H1 (cell line): ENCODE measurements around the gene VGLL4. TPM values are rescaled to one million over a fixed set of nuclear protein-coding genes. Genes with fewer than 3 reads are reported as not detected.

ENCODE experiments used
- CTCF ChIA-PET: fragments of 300-600 bp; sonication (Branson Sonifier 250); formaldehyde crosslinking; loops from one replicate; lab custom pipeline; 2021; ENCODE audit not compliant: partially characterized antibody; lab: Charles Lee
- POLR2A ChIA-PET: fragments of 300-600 bp; sonication (Branson Sonifier 250); formaldehyde crosslinking; loops from one replicate; lab custom pipeline; 2021; ENCODE audit warnings: inconsistent platforms; ENCODE audit not compliant: partially characterized antibody; lab: Charles Lee
- DNase-seq, 2 experiments: peaks; one replicate each; pipeline versions ENCODE4 v3.0.0 to v3.0.0-alpha.2; 2010 to 2022; ENCODE audit warnings: low spot score in 2 of 2, low read depth in 1 of 2, mixed read lengths in 1 of 2
- FAIRE-seq: peaks from 2 replicates; lab custom pipeline; 2011; peaks lifted over from hg19 to GRCh38; lab: Jason Lieb, UNC
- H2AFZ ChIP-seq: 2 replicates; pipeline ENCODE4 v1.8.1; 2012; ENCODE audit warnings: low read length, inconsistent platforms
- H2AK5ac ChIP-seq: 2 replicates; pipeline ENCODE4 v1.6.1; 2013; ENCODE audit warnings: low read depth, low read length
- H2BK120ac ChIP-seq: replicated peaks from 2 replicates; pipeline ENCODE3; 2013; ENCODE audit warnings: low read depth, low read length, inconsistent platforms
- H2BK12ac ChIP-seq: 2 replicates; pipeline ENCODE4 v1.6.1; 2013; ENCODE audit warnings: low read depth, low read length
- H2BK15ac ChIP-seq: 2 replicates; pipeline ENCODE4 v1.6.1; 2013; ENCODE audit warnings: low read length
- H2BK20ac ChIP-seq: 2 replicates; pipeline ENCODE4 v1.6.1; 2013; ENCODE audit warnings: low read length
- H2BK5ac ChIP-seq: 2 replicates; pipeline ENCODE4 v1.6.1; 2013; ENCODE audit warnings: low read depth, low read length
- H3K14ac ChIP-seq: 2 replicates; pipeline ENCODE4 v1.6.1; 2013; ENCODE audit warnings: inconsistent platforms; ENCODE audit not compliant: insufficient read length
- H3K18ac ChIP-seq: 2 replicates; pipeline ENCODE4 v1.6.1; 2013; ENCODE audit warnings: low read length; ENCODE audit errors: extremely low read depth
- H3K23ac ChIP-seq: 2 replicates; pipeline ENCODE4 v1.6.1; 2013; ENCODE audit warnings: inconsistent platforms; ENCODE audit not compliant: insufficient read length
- H3K23me2 ChIP-seq: 2 replicates; pipeline ENCODE4 v1.6.1; 2013; ENCODE audit warnings: low read depth, low read length
- H3K27ac ChIP-seq: 2 replicates; pipeline ENCODE4 v1.6.1; 2011; ENCODE audit warnings: low read depth, low read length, inconsistent platforms
- H3K27me3 ChIP-seq, 4 experiments: replicated peaks in 1 of 4; 1 replicate in 1 of 4; 2 replicates in 3 of 4; pipeline versions ENCODE4 v1.6.1 to v1.8.1; 2011 to 2013; ENCODE audit warnings: low read length in 3 of 4, mild to moderate bottlenecking in 3 of 4, inconsistent platforms in 2 of 4, mixed read lengths in 2 of 4, moderate library complexity in 1 of 4; ENCODE audit not compliant: control insufficient read depth in 3 of 4, insufficient read depth in 3 of 4; ENCODE audit errors: extremely low read depth in 1 of 4
- H3K36me3 ChIP-seq, 4 experiments: 2 replicates each; pipeline versions ENCODE4 v1.6.1 to v1.8.1; 2011 to 2013; ENCODE audit warnings: mild to moderate bottlenecking in 4 of 4, low read length in 3 of 4, moderate library complexity in 2 of 4, control low read depth in 1 of 4, inconsistent platforms in 1 of 4; ENCODE audit not compliant: insufficient read depth in 4 of 4, control insufficient read depth in 2 of 4
- H3K4ac ChIP-seq: replicated peaks from 2 replicates; pipeline ENCODE3; 2013; ENCODE audit warnings: low read length, low read depth, mixed read lengths, inconsistent platforms; ENCODE audit not compliant: insufficient read length
- H3K4me1 ChIP-seq, 4 experiments: replicated peaks in 1 of 4; 1 replicate in 1 of 4; 2 replicates in 3 of 4; pipeline versions ENCODE4 v1.6.1 to v1.8.1; 2011 to 2013; ENCODE audit warnings: low read length in 3 of 4, inconsistent platforms in 2 of 4, mixed read lengths in 1 of 4; ENCODE audit not compliant: insufficient read depth in 4 of 4, control insufficient read depth in 3 of 4
- H3K4me2 ChIP-seq, 2 experiments: 2 replicates each; pipeline versions ENCODE4 v1.6.1 to v1.8.1; 2011 to 2013; ENCODE audit warnings: low read depth in 2 of 2, low read length in 2 of 2, control low read depth in 1 of 2, inconsistent platforms in 1 of 2, mild to moderate bottlenecking in 1 of 2; ENCODE audit not compliant: insufficient read depth in 1 of 2
- H3K4me3 ChIP-seq, 4 experiments: fragments of 200-600, 300-600 bp in 1 of 4; sonication (generic), shearing (Covaris generic), sonication (Bioruptor Twin) in 1 of 4; 2 replicates each; pipeline versions ENCODE4 v1.5.1 to v1.8.1; 2011 to 2016; ENCODE audit warnings: low read length in 4 of 4, low read depth in 3 of 4, control low read depth in 2 of 4, inconsistent platforms in 2 of 4, mild to moderate bottlenecking in 2 of 4, mixed read lengths in 1 of 4, moderate library complexity in 1 of 4; ENCODE audit not compliant: insufficient read depth in 2 of 4; ENCODE audit errors: extremely low read depth in 1 of 4
- H3K56ac ChIP-seq: replicated peaks from 2 replicates; pipeline ENCODE3; 2013; ENCODE audit warnings: low read depth, mild to moderate bottlenecking, mixed read lengths, low read length, inconsistent platforms; ENCODE audit not compliant: insufficient read length
- H3K79me1 ChIP-seq: 2 replicates; pipeline ENCODE4 v1.6.1; 2013; ENCODE audit warnings: low read depth, low read length, control low read depth
- H3K79me2 ChIP-seq, 2 experiments: 2 replicates each; pipeline versions ENCODE4 v1.6.1 to v1.8.1; 2012 to 2013; ENCODE audit warnings: low read length in 2 of 2, mild to moderate bottlenecking in 2 of 2, inconsistent platforms in 1 of 2; ENCODE audit not compliant: insufficient read depth in 2 of 2, control insufficient read depth in 1 of 2
- H3K9ac ChIP-seq, 4 experiments: replicated peaks in 1 of 4; 1 replicate in 1 of 4; 2 replicates in 3 of 4; pipeline versions ENCODE4 v1.6.1 to v1.8.1; 2011 to 2013; ENCODE audit warnings: low read depth in 3 of 4, low read length in 3 of 4, control low read depth in 2 of 4, mild to moderate bottlenecking in 2 of 4, moderate library complexity in 2 of 4, inconsistent platforms in 1 of 4; ENCODE audit errors: extremely low read depth in 1 of 4
- H3K9me3 ChIP-seq, 2 experiments: 2 replicates each; pipeline versions ENCODE4 v1.6.1 to v1.8.1; 2012 to 2013; ENCODE audit warnings: mild to moderate bottlenecking in 2 of 2, moderate library complexity in 2 of 2, control low read depth in 1 of 2, inconsistent platforms in 1 of 2, low read depth in 1 of 2, low read length in 1 of 2, mixed read lengths in 1 of 2; ENCODE audit not compliant: insufficient read depth in 2 of 2
- H4K20me1 ChIP-seq, 2 experiments: replicated peaks in 1 of 2; 2 replicates each; pipeline versions ENCODE3 to v1.8.1; 2011 to 2013; ENCODE audit warnings: inconsistent platforms in 2 of 2, low read length in 2 of 2, mild to moderate bottlenecking in 1 of 2; ENCODE audit not compliant: insufficient read depth in 2 of 2, control insufficient read depth in 1 of 2
- H4K5ac ChIP-seq: 2 replicates; pipeline ENCODE4 v1.6.1; 2013; ENCODE audit warnings: low read length, low read depth, mixed read lengths, inconsistent platforms; ENCODE audit not compliant: insufficient read length
- H4K8ac ChIP-seq: 2 replicates; pipeline ENCODE4 v1.8.0; 2013; ENCODE audit warnings: mild to moderate bottlenecking, moderate library complexity, low read length, inconsistent platforms; ENCODE audit not compliant: insufficient read depth; ENCODE audit errors: extremely low read depth
- H4K91ac ChIP-seq: replicated peaks from 2 replicates; pipeline ENCODE3; 2013; ENCODE audit warnings: low read length, mixed read lengths, inconsistent platforms; ENCODE audit not compliant: insufficient read length
- EGR1 ChIP-seq: IDR thresholded peaks from 2 replicates; pipeline ENCODE4 v1.6.1; 2011; ENCODE audit warnings: low read depth, low read length, borderline replicate concordance
- RAD21 ChIP-seq, 2 experiments: IDR thresholded peaks in 1 of 2; conservative IDR thresholded peaks in 1 of 2; 2 replicates each; pipeline ENCODE4 v1.6.1; 2011; ENCODE audit warnings: low read depth in 2 of 2, low read length in 2 of 2, improper control_type of control experiment in 1 of 2, inconsistent platforms in 1 of 2, mild to moderate bottlenecking in 1 of 2, moderate library complexity in 1 of 2
- RXRA ChIP-seq: IDR thresholded peaks from 2 replicates; pipeline ENCODE4 v1.6.1; 2011; ENCODE audit warnings: low read depth, mild to moderate bottlenecking, low read length, moderate library complexity; ENCODE audit not compliant: insufficient read depth
- SIX5 ChIP-seq: IDR thresholded peaks from 2 replicates; pipeline ENCODE4 v1.6.1; 2011; ENCODE audit warnings: mild to moderate bottlenecking, low read depth, low read length
- TAF1 ChIP-seq: IDR thresholded peaks from 2 replicates; pipeline ENCODE4 v1.6.1; 2011; ENCODE audit warnings: mild to moderate bottlenecking, low read depth, low read length
- USF2 ChIP-seq: IDR thresholded peaks from 2 replicates; pipeline ENCODE4 v1.6.1; 2011; ENCODE audit warnings: low read length, improper control_type of control experiment
- YY1 ChIP-seq: IDR thresholded peaks from 2 replicates; pipeline ENCODE4 v1.6.1; 2011; ENCODE audit warnings: low read depth, mild to moderate bottlenecking, low read length
- WGBS, 2 experiments: shearing (Covaris generic) in 1 of 2; methylation state at CpG; one replicate each; pipeline versions ENCODE4 v1.1.6 to v1.1.7; 2013 to 2015; ENCODE audit warnings: low lambda C conversion rate in 2 of 2, mixed read lengths in 2 of 2, inconsistent platforms in 1 of 2, low coverage in 1 of 2, missing lambda C conversion rate in 1 of 2; ENCODE audit not compliant: insufficient replicate concordance in 2 of 2, insufficient coverage in 1 of 2, insufficient read length in 1 of 2; ENCODE audit errors: extremely low coverage in 1 of 2, missing lambda C conversion rate in 1 of 2; 5-methylcytosine and 5-hydroxymethylcytosine counted together
- polyA plus RNA-seq, 7 experiments: library from polyadenylated mRNA; depleted of rRNA in 3 of 7; stranded (reverse) in 5 of 7; unstranded in 2 of 7; fragments of >200 nt in 5 of 7; fragments of 200-250 nt in 2 of 7; gene quantifications; 1 replicate in 5 of 7; 2 replicates in 1 of 7; 4 replicates in 1 of 7; pipeline versions ENCODE4 v1.2.1 to v1.2.3, GENCODE V29; 2011 to 2013; ENCODE audit warnings: missing spikeins in 2 of 7, mixed read lengths in 2 of 7
- total RNA-seq: library from RNA; stranded (reverse); fragmentation: NEBNext Ultra II Directional; extraction: Animal tissue kit (Norgen Biotek cat#: 25700); gene quantifications from 2 replicates; pipeline ENCODE4 v1.2.1, GENCODE V29; 2021

The VGLL4 gene
- total and polyA plus RNA-seq, 2 of the 8 experiments (the other 6 are each of a cell fraction or from before 2014, with no cell fraction given), result 45.1 to 50.0 TPM

DNA sequence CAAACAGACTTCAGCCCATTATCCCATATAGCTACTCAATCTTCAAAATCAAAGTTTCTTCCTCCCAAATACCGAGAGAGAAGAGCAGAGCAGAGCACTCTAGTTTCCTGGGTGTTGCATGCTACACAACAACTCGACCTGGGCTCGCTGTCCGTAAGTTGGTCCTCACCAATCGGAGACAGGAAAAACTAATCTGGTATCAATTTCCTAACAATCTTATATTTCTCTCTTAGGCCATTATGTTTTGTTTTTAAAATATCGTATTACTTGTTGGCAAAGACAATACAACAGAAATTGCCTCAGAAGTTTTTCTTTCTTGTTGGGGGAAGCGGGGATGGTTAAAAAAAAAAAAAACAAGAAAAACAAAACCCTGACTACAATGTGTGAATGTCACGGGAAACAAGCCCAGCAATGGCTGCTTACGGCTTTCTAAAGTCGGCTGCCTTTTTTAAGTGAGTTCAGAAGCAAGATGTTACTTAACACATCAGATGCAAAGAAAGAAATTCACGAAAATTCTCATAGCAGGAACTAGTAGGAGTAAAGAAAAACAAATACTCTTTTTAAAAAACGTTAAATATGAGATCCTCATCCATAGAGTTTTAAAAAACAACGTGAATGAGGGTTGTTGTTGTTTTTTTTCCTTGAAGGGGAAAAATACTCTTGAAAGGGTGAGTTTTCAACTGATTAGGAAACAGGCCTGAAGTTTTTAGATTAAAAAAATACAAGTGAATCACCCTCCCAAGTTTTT is 1.9 kb downstream of the VGLL4 start:
- Histone ChIP-seq H3K14ac (no peak overlapping the region), H2AK5ac (no peak overlapping the region), H4K91ac (no peak overlapping the region), H2BK12ac (no peak overlapping the region), H3K9ac (peak overlapping the region; percentile 41 to 82 (median 76); a peak in 6 of 7 replicates), H3K18ac (peak overlapping the region; percentile 83; the same call in 1 of the 2 replicates), H3K4me1 (peaks cover 1 to 14% (median 9%) of the 10 kb centered on the region in 4 experiments; a peak in 6 of 7 replicates), H2AFZ (no peak overlapping the region), H4K20me1 (peaks cover 0 to 2% of the 10 kb centered on the region in 2 experiments), H3K27ac (peak overlapping the region; percentile 48), H2BK20ac (no peak overlapping the region), H3K79me2 (peaks cover 9 to 61% of the 10 kb centered on the region in 2 experiments), H4K8ac (no peak overlapping the region), H2BK5ac (no peak overlapping the region), H3K36me3 (no peaks in the 10 kb centered on the region), H3K4me3 (peak overlapping the region; percentile 80 to 83 (median 82)), H3K4ac (no peak overlapping the region), H3K56ac (peak overlapping the region; percentile 52), H2BK120ac (no peak overlapping the region), H3K27me3 (no peaks in the 10 kb centered on the region), H3K4me2 (peak overlapping the region; percentile 83 to 86), H4K5ac (peak overlapping the region; percentile 45), H3K9me3 (no peaks in the 10 kb centered on the region), H2BK15ac (no peak overlapping the region), H3K79me1 (peaks cover 5% of the 10 kb centered on the region; the same call in 1 of the 2 replicates), H3K23ac (no peak overlapping the region), H3K23me2 (no peaks in the 10 kb centered on the region; the same call in none of the 2 replicates)
- no peak for DNase-seq
- TF ChIP-seq SIX5, result no peak
- TF ChIP-seq EGR1, result no peak
- no peak for TF ChIP-seq RXRA
- TF ChIP-seq RAD21 (IDR thresholded peaks at IDR 0.05 in 1 of 2, conservative IDR thresholded peaks at IDR 0.05 in 1 of 2; ENCODE audit: low read depth in 2 of 2, low read length in 2 of 2), result no peak
- TF ChIP-seq TAF1, result peak; percentile 25; the same call in 1 of the 2 replicates
- no peak for TF ChIP-seq USF2
- peak; percentile 84 for TF ChIP-seq YY1
- no peak for FAIRE-seq
- ChIA-PET CTCF (interaction anchor here (0.7 to 1.5 kb wide), 2 partner anchors 34 to 263 kb away, joined by 3 to 4 read pairs; no protein-coding TSS in a partner anchor), POLR2A (interaction anchor here (0.9 to 1.3 kb wide), 2 partner anchors 85 to 133 kb away, joined by 4 to 5 read pairs; no protein-coding TSS in a partner anchor)
- WGBS, 2 experiments, result 15% methylated on average over 13 of the region's 13 CpGs; no CpG with 5 or more reads in 1 of the 2 experiments
